ENCODE measurements around the gene CD109.
"Not testable (repeated sequence)": the region's sequence is repeated elsewhere in the genome, so short reads cannot be mapped to it uniquely, and the experiment has no call there.

CD109 gene

GRCh38 chr6:73796881-73797280 lies 100.9 kb downstream of the CD109 start:
- DNase-seq, result no peak

GRCh38 chr6:73797861-73798260 lies 101.9 kb downstream of the CD109 start:
- DNase-seq, result no peak

- no peak for DNase-seq
Observed at GRCh38 chr6:73798592-73798991, 102.6 kb downstream of the CD109 start.

GRCh38 chr6:73800997-73801396 lies 105.0 kb downstream of the CD109 start:
- DNase-seq, result no peak

GRCh38 chr6:73801652-73802268 lies 105.8 kb downstream of the CD109 start:
- no peak for DNase-seq

- no peak for DNase-seq
Observed at GRCh38 chr6:73802366-73802765, 106.4 kb downstream of the CD109 start.

- no peak for DNase-seq
Observed at GRCh38 chr6:73803562-73804241, 107.7 kb downstream of the CD109 start.

GRCh38 chr6:73805221-73805620 lies 109.2 kb downstream of the CD109 start:
- DNase-seq, result not testable (repeated sequence)

- not testable (repeated sequence) for DNase-seq
Observed at GRCh38 chr6:73805982-73806381, 110.0 kb downstream of the CD109 start.

- DNase-seq, result no peak
Observed at GRCh38 chr6:73811706-73812105, 115.7 kb downstream of the CD109 start.

GRCh38 chr6:73817253-73817652 lies 121.2 kb downstream of the CD109 start:
- DNase-seq, result no peak

- DNase-seq, result peak; percentile 12
Observed at GRCh38 chr6:73823046-73823735, 127.2 kb downstream of the CD109 start.

GRCh38 chr6:73823832-73824231 lies 127.8 kb downstream of the CD109 start:
- no peak for DNase-seq

GRCh38 chr6:73826571-73826970 lies 130.6 kb downstream of the CD109 start:
- DNase-seq, result no peak

GRCh38 chr6:73830119-73830518 lies 134.1 kb downstream of the CD109 start:
- DNase-seq, result no peak

- DNase-seq, result no peak
Observed at GRCh38 chr6:73832313-73832712, 136.3 kb downstream of the CD109 start.

GRCh38 chr6:73844696-73845095 lies 148.7 kb downstream of the CD109 start:
- DNase-seq, result not testable (repeated sequence)

- not testable (repeated sequence) for DNase-seq
Observed at GRCh38 chr6:73851048-73851447, 155.0 kb downstream of the CD109 start.

- DNase-seq, result no peak
Observed at GRCh38 chr6:73854998-73855718, 159.2 kb downstream of the CD109 start.

- no peak for DNase-seq
Observed at GRCh38 chr6:73857341-73857890, 161.4 kb downstream of the CD109 start.

- no peak for DNase-seq
Observed at GRCh38 chr6:73858376-73858775, 162.4 kb downstream of the CD109 start.

GRCh38 chr6:73860303-73860702 lies 164.3 kb downstream of the CD109 start:
- no peak for DNase-seq

- DNase-seq, result no peak
Observed at GRCh38 chr6:73866305-73866704, 170.3 kb downstream of the CD109 start.

Data from NCI-H510A (cell line).